GM23338 (cell line): ENCODE data around the gene KRT25.

Experiments
- CREB1 ChIP-seq: fragments of 250-450 bp; sonication (Bioruptor Pico); IDR thresholded peaks from 2 replicates; pipeline ENCODE4 v1.5.0; 2020; ENCODE audit warnings: low read depth, mild to moderate bottlenecking, moderate library complexity
- CTCF ChIP-seq, 2 experiments: fragments of 200-600 bp in 1 of 2; sonication (generic) in 1 of 2; conservative IDR thresholded peaks; 2 replicates each; pipeline versions ENCODE4 v1.5.1 to v1.6.1; 2016 to 2017; ENCODE audit warnings: antibody characterized with exemption in 2 of 2, low read depth in 2 of 2, mild to moderate bottlenecking in 2 of 2, moderate library complexity in 1 of 2
- ETS1 ChIP-seq: IDR thresholded peaks from 2 replicates; pipeline ENCODE4 v1.6.1; 2016; ENCODE audit warnings: antibody characterized with exemption
- EZH2 ChIP-seq: fragments of 200-600 bp; sonication (generic); IDR thresholded peaks from one replicate; pipeline ENCODE4 v1.8.0; 2017; ENCODE audit warnings: antibody characterized with exemption, mild to moderate bottlenecking, low read depth; ENCODE audit not compliant: unreplicated experiment
- EZH2phosphoT487 ChIP-seq: fragments of 200-600 bp; sonication (generic); IDR thresholded peaks from one replicate; pipeline ENCODE4 v1.8.1; 2018; ENCODE audit warnings: antibody characterized with exemption; ENCODE audit not compliant: unreplicated experiment
- JUNB ChIP-seq: IDR thresholded peaks from one replicate; pipeline ENCODE4 v1.6.1; 2016; ENCODE audit warnings: antibody characterized with exemption; ENCODE audit not compliant: unreplicated experiment
- NANOG ChIP-seq: IDR thresholded peaks from 2 replicates; pipeline ENCODE4 v1.6.1; 2016; ENCODE audit warnings: antibody characterized with exemption, borderline replicate concordance
- POLR2AphosphoS5 ChIP-seq: IDR thresholded peaks from 2 replicates; pipeline ENCODE4 v1.6.1; 2016; ENCODE audit warnings: antibody characterized with exemption, low read depth
- REST ChIP-seq: IDR thresholded peaks from one replicate; pipeline ENCODE4 v1.6.1; 2018; ENCODE audit warnings: antibody characterized with exemption; ENCODE audit not compliant: unreplicated experiment
- STAT1 ChIP-seq: IDR thresholded peaks from one replicate; pipeline ENCODE4 v1.6.1; 2016; ENCODE audit warnings: antibody characterized with exemption; ENCODE audit not compliant: unreplicated experiment
- ZNF114 ChIP-seq: fragments of 250-450 bp; sonication (Bioruptor Pico); IDR thresholded peaks from 2 replicates; pipeline ENCODE4 v1.5.0; 2020; ENCODE audit warnings: mild to moderate bottlenecking, moderate library complexity
- ZNF331 ChIP-seq: fragments of 250-450 bp; sonication (Bioruptor Pico); IDR thresholded peaks from 2 replicates; pipeline ENCODE4 v1.5.0; 2020; ENCODE audit warnings: low read depth, mild to moderate bottlenecking, moderate library complexity
- ZNF462 ChIP-seq: fragments of 250-450 bp; sonication (Bioruptor Pico); IDR thresholded peaks from 2 replicates; pipeline ENCODE4 v1.5.0; 2020; ENCODE audit warnings: mild to moderate bottlenecking, moderate library complexity

GRCh38 chr17:40727447-40728231 is 27.5 kb downstream of the KRT25 start:
- TF ChIP-seq CREB1 (CRISPR knock-in tag), result no peak
- TF ChIP-seq CTCF (conservative IDR thresholded peaks at IDR 0.05; ENCODE audit: low read depth in 2 of 2), result no peak
- no peak for TF ChIP-seq NANOG
- no peak for TF ChIP-seq REST
- TF ChIP-seq STAT1, result no peak
- no peak for TF ChIP-seq EZH2phosphoT487
- no peak for TF ChIP-seq EZH2
- TF ChIP-seq JUNB, result no peak
- TF ChIP-seq POLR2AphosphoS5, result no peak
- no peak for TF ChIP-seq ETS1
- no peak for TF ChIP-seq ZNF114 (CRISPR knock-in tag)
- TF ChIP-seq ZNF331 (CRISPR knock-in tag), result no peak
- TF ChIP-seq ZNF462 (CRISPR knock-in tag), result no peak
